HEK293T (cell line): ENCODE results near the gene RGCC.

ENCODE experiments used
- BHLHE40 ChIP-seq: fragments of 450-650 bp; IDR thresholded peaks from 2 replicates; pipeline ENCODE4 v1.6.1; 2016; ENCODE audit warnings: mild to moderate bottlenecking, moderate library complexity, borderline replicate concordance
- CTBP1 ChIP-seq: fragments of 450-650 bp; IDR thresholded peaks from 2 replicates; pipeline ENCODE4 v1.6.1; 2016; ENCODE audit warnings: borderline replicate concordance
- ELF4 ChIP-seq: fragments of 450-650 bp; IDR thresholded peaks from 2 replicates; pipeline ENCODE4 v1.6.1; 2017; ENCODE audit warnings: antibody characterized with exemption
- FOXA1 ChIP-seq: fragments of 450-650 bp; IDR thresholded peaks from 2 replicates; pipeline ENCODE4 v1.6.1; 2016; ENCODE audit warnings: mild to moderate bottlenecking
- FOXK2 ChIP-seq: fragments of 450-650 bp; IDR thresholded peaks from 2 replicates; pipeline ENCODE4 v1.6.1; 2016; ENCODE audit warnings: mild to moderate bottlenecking
- FOXM1 ChIP-seq: fragments of 450-650 bp; IDR thresholded peaks from 2 replicates; pipeline ENCODE4 v1.6.1; 2017; ENCODE audit warnings: mild to moderate bottlenecking, borderline replicate concordance
- HDGF ChIP-seq: fragments of 450-650 bp; IDR thresholded peaks from 2 replicates; pipeline ENCODE4 v1.6.1; 2017; ENCODE audit warnings: antibody characterized with exemption, borderline replicate concordance
- L3MBTL2 ChIP-seq: fragments of 450-650 bp; conservative IDR thresholded peaks from 2 replicates; pipeline ENCODE4 v1.6.1; 2016; ENCODE audit warnings: mild to moderate bottlenecking
- LEF1 ChIP-seq: fragments of 450-650 bp; IDR thresholded peaks from 2 replicates; pipeline ENCODE4 v1.6.1; 2017; ENCODE audit warnings: mild to moderate bottlenecking, borderline replicate concordance
- NFRKB ChIP-seq: fragments of 450-650 bp; IDR thresholded peaks from 2 replicates; pipeline ENCODE4 v1.6.1; 2016; ENCODE audit warnings: mild to moderate bottlenecking, moderate library complexity
- PKNOX1 ChIP-seq: fragments of 450-650 bp; IDR thresholded peaks from 2 replicates; pipeline ENCODE4 v1.6.1; 2016
- SP1 ChIP-seq: fragments of 450-650 bp; IDR thresholded peaks from 2 replicates; pipeline ENCODE4 v1.6.1; 2017
- SUZ12 ChIP-seq: fragments of 450-650 bp; IDR thresholded peaks from 2 replicates; pipeline ENCODE4 v1.6.1; 2016; ENCODE audit warnings: mild to moderate bottlenecking
- ZNF384 ChIP-seq: fragments of 450-650 bp; IDR thresholded peaks from 2 replicates; pipeline ENCODE4 v1.6.1; 2016

GRCh38 chr13:41470196-41470595, 12.8 kb downstream of the RGCC start:
- TF ChIP-seq FOXA1 (no peak), BHLHE40 (no peak), FOXM1 (no peak), FOXK2 (no peak), ELF4 (no peak), NFRKB (no peak), L3MBTL2 (no peak), LEF1 (no peak), HDGF (no peak), SP1 (no peak), CTBP1 (no peak), PKNOX1 (no peak), ZNF384 (no peak), SUZ12 (no peak)
